ENCODE measurements around the gene SLAMF9. TPM values are rescaled to one million over a fixed set of nuclear protein-coding genes. Genes with fewer than 3 reads are reported as not detected.

The SLAMF9 gene
- polyA plus RNA-seq, 3 donors = not detected

- no peak for DNase-seq
Observed at GRCh38 chr1:159946242-159947187, 7.5 kb downstream of the SLAMF9 start.

GRCh38 chr1:159945483-159946241 is 8.4 kb downstream of the SLAMF9 start, which contains the start of gene IGSF9:
Gene IGSF9 (minus strand): TSS chr1:159945613. CDS start chr1:159943454, 2,159 bp downstream.
- DNase-seq = peak; percentile 92

GRCh38 chr1:159944623-159945455 is 9.2 kb downstream of the SLAMF9 start:
- DNase-seq = peak; percentile 36

- DNase-seq = no peak
Observed at GRCh38 chr1:159943908-159944622, 10.0 kb downstream of the SLAMF9 start.

GRCh38 chr1:159943278-159943640 is 10.8 kb downstream of the SLAMF9 start:
- DNase-seq = no peak

- no peak for DNase-seq
Observed at GRCh38 chr1:159942632-159943277, 11.3 kb downstream of the SLAMF9 start.

GRCh38 chr1:159941591-159942560 is 12.2 kb downstream of the SLAMF9 start:
- no peak for DNase-seq

GRCh38 chr1:159941141-159941540 is 12.9 kb downstream of the SLAMF9 start:
- no peak for DNase-seq

- DNase-seq = no peak
Observed at GRCh38 chr1:159940006-159940620, 13.9 kb downstream of the SLAMF9 start.

- DNase-seq = no peak
Observed at GRCh38 chr1:159939678-159940002, 14.4 kb downstream of the SLAMF9 start.

GRCh38 chr1:159938905-159939677 is 14.9 kb downstream of the SLAMF9 start:
- no peak for DNase-seq

- no peak for DNase-seq
Observed at GRCh38 chr1:159938211-159938852, 15.7 kb downstream of the SLAMF9 start.

GRCh38 chr1:159937054-159937750 is 16.8 kb downstream of the SLAMF9 start:
- DNase-seq = no peak

- DNase-seq = peak; percentile 48
Observed at GRCh38 chr1:159936273-159936904, 17.6 kb downstream of the SLAMF9 start.

GRCh38 chr1:159935719-159936272 is 18.2 kb downstream of the SLAMF9 start:
- DNase-seq = no peak

GRCh38 chr1:159935305-159935704 is 18.7 kb downstream of the SLAMF9 start:
- DNase-seq = no peak

Measured in renal pelvis (tissue), 4 donors.